Measurements from ENCODE around the gene ERN1. TPM values are rescaled to one million over a fixed set of nuclear protein-coding genes. Genes with fewer than 3 reads are reported as not detected.

Gene ERN1
- total and polyA plus RNA-seq, 2 of the 13 experiments (the other 11 are each of a cell fraction or from before 2014, with no cell fraction given): 6.0 to 12.7 TPM

- TF ChIP-seq ELF1 (CRISPR knock-in tag; IDR thresholded peaks at IDR 0.05) (peak; percentile 74), ZNF788 (CRISPR knock-in tag; IDR thresholded peaks at IDR 0.05; ENCODE audit: borderline replicate concordance) (0 out of 2 replicates have a peak, but pooled peaks have one; percentile 28), RNF219 (CRISPR knock-in tag; IDR thresholded peaks at IDR 0.05) (peak; percentile 99), MAF1 (CRISPR knock-in tag; IDR thresholded peaks at IDR 0.05; ENCODE audit: borderline replicate concordance) (no peak), NR2F6 (IDR thresholded peaks at IDR 0.05) (no peak), NR2F6 (CRISPR knock-in tag; IDR thresholded peaks at IDR 0.05) (peak; percentile 68; the same call in 1 of the 2 replicates), FOXP4 (CRISPR knock-in tag; IDR thresholded peaks at IDR 0.05) (peak; percentile 100), ZNF770 (CRISPR knock-in tag; IDR thresholded peaks at IDR 0.05) (peak; percentile 59; the same call in 1 of the 2 replicates), GATA4 (IDR thresholded peaks at IDR 0.05; ENCODE audit: borderline replicate concordance, low read depth) (peak; percentile 89; the same call in 1 of the 2 replicates), ZSCAN25 (CRISPR knock-in tag; IDR thresholded peaks at IDR 0.05) (peak; percentile 72; the same call in 1 of the 2 replicates), NFKBIZ (CRISPR knock-in tag; IDR thresholded peaks at IDR 0.05) (peak; percentile 90), JUND (CRISPR knock-in tag; IDR thresholded peaks at IDR 0.05) (peak; percentile 72; the same call in 1 of the 2 replicates), TBL1XR1 (IDR thresholded peaks at IDR 0.05; ENCODE audit: borderline replicate concordance, low read length, partially characterized antibody) (peak; percentile 81), ARID3A (IDR thresholded peaks at IDR 0.05; ENCODE audit: low read depth, low read length) (peak; percentile 86), HMGXB4 (CRISPR knock-in tag; IDR thresholded peaks at IDR 0.05; ENCODE audit: borderline replicate concordance in 1 of 2, low read depth in 1 of 2) (peak in 1 of 2 experiments; percentile 48; a peak in 3 of 4 replicates), ZNF138 (CRISPR knock-in tag; IDR thresholded peaks at IDR 0.05; ENCODE audit: low read depth) (0 out of 2 replicates have a peak, but pooled peaks have one; percentile 21), FOXA3 (CRISPR knock-in tag; IDR thresholded peaks at IDR 0.05) (peak; percentile 99), NKX3-1 (CRISPR knock-in tag; IDR thresholded peaks at IDR 0.05) (peak; percentile 84; the same call in 1 of the 2 replicates)
Observed at GRCh38 chr17:64081802-64082799, 47.8 kb downstream of the ERN1 start (continued).

Data from HepG2 (cell line).